Dedifferentiated amniotic fluid mesenchymal stem cell (primary cell): ENCODE results near the gene HS6ST1.

Source experiments
- DNase-seq: peaks from one replicate; pipeline ENCODE4 v3.0.0-alpha.2; 2016; ENCODE audit errors: extremely low spot score

The HS6ST1 gene

DNA sequence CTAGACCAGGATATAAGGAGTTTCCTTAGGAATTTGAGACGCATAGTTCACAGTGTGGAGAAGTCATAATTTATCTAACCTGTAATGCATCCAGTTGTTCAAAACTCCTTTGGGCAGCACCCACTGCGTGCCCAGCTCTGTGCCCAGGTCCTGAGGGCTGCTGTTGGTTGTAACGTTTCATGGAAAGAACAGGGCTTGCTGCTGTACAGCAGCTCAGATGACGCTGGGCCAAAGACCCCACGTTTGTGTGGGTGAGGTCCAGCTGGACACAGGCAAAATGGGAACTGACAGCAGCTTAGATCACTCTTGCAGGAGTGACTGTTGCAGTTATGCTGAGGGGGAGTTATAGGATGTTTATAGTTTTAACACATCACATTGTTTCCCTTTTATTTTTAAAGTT lies 30.0 kb upstream of the HS6ST1 start:
- no peak for DNase-seq

GRCh38 chr2:128347701-128348539 lies 29.3 kb upstream of the HS6ST1 start:
- peak; percentile 58 for DNase-seq

GRCh38 chr2:128347171-128347558 lies 28.5 kb upstream of the HS6ST1 start:
- DNase-seq = no peak

- no peak for DNase-seq
These were observed 27.9 kb upstream of the HS6ST1 start for GRCh38 chr2:128346291-128347170.

DNA sequence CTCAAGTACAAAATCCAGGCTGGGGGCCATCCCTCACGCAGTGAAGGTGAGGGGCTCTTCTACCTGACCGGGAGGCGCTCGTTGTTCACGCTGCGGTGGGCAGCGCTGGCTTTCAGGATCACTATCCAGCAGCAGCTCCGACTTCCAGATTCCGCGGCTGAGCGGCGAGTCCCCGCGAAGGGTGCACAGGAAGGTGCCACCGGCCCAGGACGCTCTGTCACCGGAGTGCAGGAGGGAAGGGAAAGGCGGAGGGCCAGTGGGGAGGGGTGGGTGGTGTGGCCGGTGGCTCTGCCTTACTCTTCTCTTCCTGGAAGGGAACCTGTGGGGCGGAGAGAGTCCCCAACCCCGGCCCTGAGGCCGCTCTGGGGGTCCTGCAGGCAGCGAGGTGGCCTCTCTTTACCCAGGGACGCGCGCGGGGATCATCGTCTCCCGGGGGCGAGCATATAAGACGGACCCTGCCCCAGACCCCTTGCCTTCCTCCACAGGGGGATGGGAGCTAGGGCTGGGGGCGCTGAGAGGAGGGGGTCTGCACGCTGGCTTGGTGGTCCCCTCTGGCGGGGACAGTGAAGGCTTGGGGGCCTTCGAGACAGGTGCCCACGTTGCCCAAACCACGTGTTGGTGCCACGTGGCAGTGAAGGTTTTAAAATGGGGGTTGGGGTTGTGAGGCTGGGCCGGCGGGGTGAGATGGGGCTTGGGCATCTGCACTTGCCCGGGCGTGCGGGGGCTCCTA lies 26.9 kb upstream of the HS6ST1 start:
- no peak for DNase-seq

- no peak for DNase-seq
These were observed 25.4 kb upstream of the HS6ST1 start for GRCh38 chr2:128344101-128344500.

GRCh38 chr2:128343459-128343858 lies 24.8 kb upstream of the HS6ST1 start:
- no peak for DNase-seq

GRCh38 chr2:128342550-128342949 lies 23.9 kb upstream of the HS6ST1 start:
- DNase-seq = no peak

DNA sequence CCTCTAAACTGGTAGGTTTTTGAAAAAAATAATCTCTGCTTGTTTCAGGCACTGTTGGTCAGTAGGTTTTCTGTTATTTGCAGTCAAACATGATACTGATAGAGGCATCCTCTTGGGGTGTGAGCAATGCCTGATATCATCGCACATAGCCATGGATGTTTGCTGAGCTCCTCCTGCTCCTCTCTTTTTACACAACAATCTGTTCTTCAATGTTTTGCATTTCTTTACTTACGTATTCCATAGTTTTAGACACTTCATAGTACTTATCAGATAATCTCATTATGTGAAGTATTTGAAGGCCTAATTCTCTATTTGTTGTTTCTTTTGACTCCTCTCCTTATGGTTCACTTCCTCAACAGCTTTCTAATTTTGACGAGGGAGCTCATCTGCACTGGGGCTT lies 23.0 kb upstream of the HS6ST1 start:
- DNase-seq = no peak

DNA sequence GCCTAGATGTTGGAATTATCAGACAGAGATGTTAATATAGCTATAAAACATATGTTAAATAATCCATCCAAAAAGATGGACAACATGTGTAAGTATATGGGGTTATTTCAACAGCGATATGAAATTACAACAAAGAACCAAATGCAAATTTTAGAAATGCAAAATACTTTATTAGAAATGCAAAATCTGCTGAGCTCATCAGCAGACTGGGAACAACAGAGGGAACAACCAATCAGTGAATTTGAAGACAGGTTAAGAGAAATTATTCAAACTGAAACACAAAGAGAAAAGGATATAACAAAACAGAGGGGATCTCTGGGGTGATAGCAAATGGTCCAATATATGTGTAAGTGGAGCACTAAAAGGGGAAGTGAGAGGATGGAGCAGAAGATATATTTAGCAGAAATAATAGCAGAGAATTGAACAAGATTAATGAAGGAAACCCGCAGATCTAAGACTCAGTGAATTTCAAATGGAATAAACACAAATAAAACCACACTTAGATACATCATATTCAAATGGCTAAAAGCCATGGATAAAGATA lies 13.5 kb upstream of the HS6ST1 start:
- no peak for DNase-seq

- DNase-seq = no peak
These were observed 11.9 kb upstream of the HS6ST1 start for GRCh38 chr2:128330583-128330982.

DNA sequence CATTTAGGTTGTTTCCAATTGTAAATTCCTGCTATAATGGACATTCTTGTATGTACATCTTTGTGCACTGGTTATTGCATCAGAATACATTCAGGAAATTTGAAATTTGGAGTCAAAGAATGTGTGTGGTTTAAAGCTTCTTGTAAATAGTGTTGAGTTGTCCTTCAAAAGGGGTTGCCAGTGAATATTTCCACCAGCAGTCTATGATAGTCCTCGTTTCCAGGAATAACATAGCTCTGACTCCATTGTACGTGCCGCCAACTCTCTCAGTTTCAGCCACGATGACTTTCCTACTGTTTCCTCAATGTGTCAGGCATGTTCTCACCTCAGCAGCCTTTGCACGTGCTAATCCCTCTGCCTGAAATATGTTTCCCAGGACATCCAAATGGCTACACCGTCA lies 10.9 kb upstream of the HS6ST1 start:
- peak; percentile 52 for DNase-seq

- no peak for DNase-seq
These were observed 8.7 kb upstream of the HS6ST1 start for GRCh38 chr2:128327180-128327964.

GRCh38 chr2:128326346-128326745 lies 7.7 kb upstream of the HS6ST1 start:
- no peak for DNase-seq

DNA sequence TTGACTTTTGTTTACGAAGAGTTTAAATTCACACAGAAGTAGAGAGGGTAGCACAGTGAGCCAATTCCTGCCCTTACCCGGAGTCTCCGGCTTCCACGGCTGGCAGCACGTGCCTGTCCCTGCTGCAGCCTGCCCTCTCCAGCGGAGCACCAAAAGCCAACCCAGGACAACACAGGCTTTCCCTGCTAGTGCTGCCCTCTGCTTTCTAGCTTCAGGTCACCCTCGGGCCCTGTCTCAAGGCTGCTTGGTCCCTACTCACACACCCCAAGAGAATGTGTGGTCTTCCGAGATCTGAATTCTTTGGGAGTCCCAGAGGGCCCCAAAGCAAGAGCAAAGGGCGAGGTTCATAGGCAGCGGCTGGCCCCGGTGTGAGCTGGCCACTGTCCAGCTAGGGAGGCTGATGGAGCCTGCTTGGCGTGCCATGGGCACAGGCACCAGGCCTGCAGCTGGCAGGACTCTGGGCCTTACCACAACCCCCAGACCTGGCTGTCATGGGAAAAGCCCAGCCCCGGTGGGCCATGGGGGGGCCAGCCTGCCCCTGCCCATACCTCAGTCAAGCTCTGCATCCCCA lies 7.0 kb upstream of the HS6ST1 start:
- no peak for DNase-seq

DNA sequence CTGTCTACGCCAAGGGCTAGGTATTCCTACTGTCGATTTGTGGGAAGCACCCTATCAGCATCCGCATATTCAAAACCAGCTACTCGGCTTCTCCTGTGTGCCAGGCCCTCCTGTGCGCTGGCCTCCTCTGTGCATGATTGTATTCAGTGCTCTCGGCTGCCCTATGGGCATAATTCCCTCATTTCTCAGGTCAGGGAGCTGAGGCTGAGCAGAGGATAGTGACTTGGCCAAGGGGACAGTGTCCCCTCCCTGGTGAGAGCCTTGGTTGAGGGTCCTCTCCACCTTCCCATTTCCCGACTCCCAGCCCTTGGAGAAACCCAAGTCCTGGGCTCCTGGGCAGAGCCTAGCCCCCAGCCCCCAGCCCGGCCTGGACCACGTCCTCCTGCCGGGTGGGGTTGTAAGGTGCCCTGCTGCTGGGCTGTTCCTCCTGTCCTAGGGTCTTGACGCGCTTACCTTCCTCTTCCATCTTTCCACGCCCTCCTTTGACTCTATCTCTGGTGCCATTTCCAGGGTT lies 6.3 kb upstream of the HS6ST1 start:
- DNase-seq = no peak

DNA sequence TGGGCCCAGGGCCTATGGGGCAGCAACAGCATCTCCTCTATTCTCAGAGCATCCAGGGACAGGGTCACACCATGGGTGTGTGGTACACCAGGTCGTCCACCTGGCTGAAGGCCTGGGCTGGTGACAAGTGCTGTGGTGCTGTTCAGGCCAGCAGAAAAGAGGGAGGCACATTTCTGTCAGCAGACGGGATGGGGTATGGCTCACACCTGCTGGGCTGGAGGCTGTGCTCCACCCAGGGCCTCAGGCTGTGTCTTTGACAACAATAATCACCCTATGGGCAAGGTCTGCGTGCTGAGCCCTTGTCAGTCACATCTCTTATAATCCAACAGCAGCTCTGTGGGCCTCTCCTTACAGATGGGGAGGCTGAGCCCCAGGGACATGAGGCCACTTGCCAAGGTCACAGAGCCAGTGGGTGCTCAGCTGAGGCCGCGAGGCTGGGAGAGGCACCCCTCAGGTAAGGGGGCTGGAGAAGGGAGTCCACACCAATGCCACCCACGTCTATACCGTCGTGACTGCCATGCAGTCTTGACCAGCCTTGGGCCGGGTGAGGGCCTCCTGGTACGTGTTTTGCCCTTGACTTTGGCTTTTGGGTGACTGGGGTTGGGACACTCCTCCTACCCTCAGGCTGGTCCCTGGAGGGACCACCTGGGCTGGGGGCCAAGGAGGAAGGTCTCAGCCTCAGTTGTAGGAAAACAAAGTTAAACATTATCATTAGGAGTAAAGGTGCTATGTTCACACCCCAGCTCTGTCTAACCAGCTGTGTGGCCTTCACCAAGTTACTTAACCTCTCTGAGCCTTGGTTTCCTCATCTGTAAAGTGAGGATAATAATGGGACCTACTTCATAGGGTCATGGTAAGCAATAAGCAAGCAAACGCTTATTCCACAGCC lies 5.6 kb upstream of the HS6ST1 start:
- no peak for DNase-seq

GRCh38 chr2:128323555-128323931 lies 4.9 kb upstream of the HS6ST1 start:
- no peak for DNase-seq

DNA sequence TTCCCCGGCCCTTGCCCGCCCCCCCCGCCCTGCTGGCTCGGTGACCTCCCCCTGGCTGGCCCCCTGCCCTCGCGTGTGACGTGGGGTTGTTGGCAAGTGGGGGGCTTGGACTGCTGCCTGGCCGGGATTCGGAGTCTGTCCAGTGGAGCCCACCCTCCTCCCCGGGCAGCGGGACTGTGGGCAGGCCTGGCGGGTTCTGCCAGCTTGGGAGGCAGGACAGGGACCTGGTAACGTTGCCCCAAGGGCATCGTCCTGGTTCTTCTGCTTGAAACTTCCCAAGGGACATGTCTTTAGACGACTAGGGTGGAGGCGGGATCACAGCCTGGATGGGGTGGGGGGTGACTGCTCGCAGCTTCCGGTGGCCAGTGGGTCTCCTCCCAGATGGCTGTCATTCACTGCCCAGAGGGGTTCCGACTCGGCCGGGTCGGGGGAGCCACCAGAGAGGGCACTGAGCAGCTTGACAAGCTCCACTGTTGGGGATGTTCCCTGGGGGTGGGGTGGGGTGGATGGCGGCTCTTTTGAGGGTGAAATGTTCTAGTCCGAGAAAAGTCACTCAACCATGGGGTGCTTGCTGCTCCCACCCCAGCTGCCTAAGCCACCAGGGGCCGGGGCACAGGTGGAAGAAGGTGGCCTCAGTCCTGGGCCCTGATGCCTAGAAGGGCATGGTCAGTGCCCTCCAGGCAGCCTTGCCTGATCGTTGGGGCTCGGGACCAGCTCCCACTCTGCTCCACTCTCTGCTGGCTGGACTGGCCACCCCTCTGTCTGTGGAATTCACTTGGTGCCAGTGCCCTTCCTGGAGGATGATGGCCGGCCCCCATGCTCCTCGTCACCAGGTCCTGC lies 4.3 kb upstream of the HS6ST1 start:
- DNase-seq = no peak
